Muscle of arm (tissue), 12 donors: ENCODE results near the gene FKBP10. TPM values are rescaled to one million over a fixed set of nuclear protein-coding genes. Genes with fewer than 3 reads are reported as not detected.
"Not testable (repeated sequence)": the region's sequence is repeated elsewhere in the genome, so short reads cannot be mapped to it uniquely, and the experiment has no call there.

ENCODE experiments used
- DNase-seq: peaks from one replicate; pipeline ENCODE4 v3.0.0-alpha.2; 2013
- polyA plus RNA-seq, 12 donors: library from polyadenylated mRNA; unstranded; fragments of 120-200 nt; gene quantifications; one replicate each; pipeline ENCODE4 v1.2.1, GENCODE V29; 2013; ENCODE audit not compliant: insufficient read length in 12 of 12

The FKBP10 gene
- polyA plus RNA-seq, 12 donors, result 88.2 to 164 (median 124) TPM; not detected in 1

GRCh38 chr17:41835800-41836549 lies 23.2 kb downstream of the FKBP10 start, which contains the start of gene NT5C3B:
NT5C3B (minus strand) TSS chr17:41836232; CDS start chr17:41836193, 39 bp downstream.
- peak; percentile 55 for DNase-seq

- DNase-seq, result no peak
These were observed 23.9 kb downstream of the FKBP10 start for GRCh38 chr17:41836550-41837196.

GRCh38 chr17:41837761-41838538 lies 25.1 kb downstream of the FKBP10 start, which contains the start of gene KLHL10:
KLHL10 (plus strand) TSS chr17:41837825; CDS start chr17:41837933, 108 bp downstream.
- no peak for DNase-seq

GRCh38 chr17:41839448-41839847 lies 26.6 kb downstream of the FKBP10 start:
- not testable (repeated sequence) for DNase-seq

GRCh38 chr17:41840781-41841180 lies 28.0 kb downstream of the FKBP10 start:
- not testable (repeated sequence) for DNase-seq

GRCh38 chr17:41844971-41845370 lies 32.2 kb downstream of the FKBP10 start:
- DNase-seq, result no peak

GRCh38 chr17:41848788-41849187 lies 36.0 kb downstream of the FKBP10 start:
- DNase-seq, result no peak

GRCh38 chr17:41849251-41849990 lies 36.6 kb downstream of the FKBP10 start:
- DNase-seq, result no peak

- DNase-seq, result not testable (repeated sequence)
These were observed 38.6 kb downstream of the FKBP10 start for GRCh38 chr17:41851382-41851781.

GRCh38 chr17:41860254-41860931 lies 47.6 kb downstream of the FKBP10 start:
- DNase-seq, result no peak

GRCh38 chr17:41863074-41863848 lies 50.5 kb downstream of the FKBP10 start:
- DNase-seq, result no peak

- no peak for DNase-seq
These were observed 51.7 kb downstream of the FKBP10 start for GRCh38 chr17:41864498-41864835.

- peak; percentile 88 for DNase-seq
These were observed 52.2 kb downstream of the FKBP10 start, which contains the start of gene KLHL11 for GRCh38 chr17:41864836-41865595. KLHL11 (minus strand) TSS chr17:41865423; CDS start chr17:41865370, 53 bp downstream.

- DNase-seq, result no peak
These were observed 52.7 kb downstream of the FKBP10 start for GRCh38 chr17:41865596-41865893.

- no peak for DNase-seq
These were observed 55.8 kb downstream of the FKBP10 start for GRCh38 chr17:41868568-41868967.

GRCh38 chr17:41869426-41869825 lies 56.6 kb downstream of the FKBP10 start:
- no peak for DNase-seq

- no peak for DNase-seq
These were observed 57.3 kb downstream of the FKBP10 start for GRCh38 chr17:41870097-41870496.

GRCh38 chr17:41870627-41871026 lies 57.8 kb downstream of the FKBP10 start:
- DNase-seq, result no peak

- DNase-seq, result no peak
These were observed 59.0 kb downstream of the FKBP10 start for GRCh38 chr17:41871789-41872188.
